GM19025 (cell line): ENCODE measurements around the gene CDK6.

Experiments
- ATAC-seq: cut with Tn5 transposase; IDR thresholded peaks from one replicate; pipeline ENCODE4 v1.9.1; 2021; ENCODE audit warnings: mild to moderate bottlenecking, low read depth, moderate library complexity; ENCODE audit not compliant: unreplicated experiment

Gene CDK6

GRCh38 chr7:92848441-92848840 lies 12.1 kb upstream of the CDK6 start:
- ATAC-seq, result no peak

GRCh38 chr7:92847305-92847704 lies 10.9 kb upstream of the CDK6 start:
- ATAC-seq, result no peak

- ATAC-seq, result no peak
Observed at GRCh38 chr7:92845736-92846135, 9.4 kb upstream of the CDK6 start.

GRCh38 chr7:92843781-92844180 lies 7.4 kb upstream of the CDK6 start:
- no peak for ATAC-seq

- no peak for ATAC-seq
Observed at GRCh38 chr7:92843034-92843760, 6.8 kb upstream of the CDK6 start.

GRCh38 chr7:92841192-92841591 lies 4.8 kb upstream of the CDK6 start:
- no peak for ATAC-seq

- no peak for ATAC-seq
Observed at GRCh38 chr7:92840316-92840715, 3.9 kb upstream of the CDK6 start.

- no peak for ATAC-seq
Observed at GRCh38 chr7:92839901-92840300, 3.5 kb upstream of the CDK6 start.

- no peak for ATAC-seq
Observed at GRCh38 chr7:92838934-92839333, 2.6 kb upstream of the CDK6 start.

GRCh38 chr7:92837000-92837749 lies 802 bp upstream of the CDK6 start:
- no peak for ATAC-seq

- ATAC-seq, result no peak
Observed at GRCh38 chr7:92835851-92836488, 403 bp downstream of the CDK6 start.

- ATAC-seq, result no peak
Observed at GRCh38 chr7:92835261-92835850, 1.0 kb downstream of the CDK6 start.

GRCh38 chr7:92834507-92835260 lies 1.7 kb downstream of the CDK6 start:
- no peak for ATAC-seq

- ATAC-seq, result peak; percentile 43
Observed at GRCh38 chr7:92833766-92834506, 2.4 kb downstream of the CDK6 start.

- peak; percentile 55 for ATAC-seq
Observed at GRCh38 chr7:92833024-92833765, 3.2 kb downstream of the CDK6 start.

GRCh38 chr7:92832534-92833023 lies 3.8 kb downstream of the CDK6 start:
- peak; percentile 1 for ATAC-seq

GRCh38 chr7:92831716-92832533 lies 4.4 kb downstream of the CDK6 start:
- no peak for ATAC-seq

- no peak for ATAC-seq
Observed at GRCh38 chr7:92830532-92831110, 5.8 kb downstream of the CDK6 start.
